ENCODE measurements around the gene ZNG1F.
A peak's percentile ranks its signal among the peaks of the same experiment; 100 is the strongest.
"Not testable (repeated sequence)": the region's sequence is repeated elsewhere in the genome, so short reads cannot be mapped to it uniquely, and the experiment has no call there.

ZNG1F gene

GRCh38 chr9:41090386-41090785 is 98.7 kb downstream of the ZNG1F start:
- DNase-seq (ENCODE audit: low read depth); H3K4me3 ChIP-seq (ENCODE audit: low read depth, low read length): not testable (repeated sequence)

- not testable (repeated sequence) for DNase-seq (ENCODE audit: low read depth); H3K4me3 ChIP-seq (ENCODE audit: low read depth, low read length)
Measured at GRCh38 chr9:41088450-41089059, 100.6 kb downstream of the ZNG1F start.

DNA sequence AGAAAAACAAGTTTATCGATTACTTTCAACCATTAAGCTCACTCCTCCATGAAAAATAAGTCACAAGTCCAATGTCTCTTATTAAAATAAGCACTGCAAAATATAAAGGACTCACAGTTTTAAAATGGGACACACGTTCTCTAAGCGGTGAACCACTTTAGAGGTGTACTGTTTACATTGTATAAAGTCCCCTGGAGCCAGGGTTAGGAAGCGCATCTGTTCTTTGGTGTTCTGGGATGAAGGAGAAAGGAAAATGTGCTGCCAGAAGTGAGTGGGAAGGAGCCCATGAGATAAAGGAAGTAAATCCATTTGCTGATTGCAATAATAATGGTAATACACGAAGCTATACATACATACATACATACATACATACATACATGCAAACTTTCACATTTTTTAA is 101.2 kb downstream of the ZNG1F start:
- not testable (repeated sequence) for DNase-seq (ENCODE audit: low read depth); H3K4me3 ChIP-seq (ENCODE audit: low read depth, low read length)

GRCh38 chr9:41087157-41087780 is 101.8 kb downstream of the ZNG1F start:
- DNase-seq (ENCODE audit: low read depth) = peak; percentile 20

DNA sequence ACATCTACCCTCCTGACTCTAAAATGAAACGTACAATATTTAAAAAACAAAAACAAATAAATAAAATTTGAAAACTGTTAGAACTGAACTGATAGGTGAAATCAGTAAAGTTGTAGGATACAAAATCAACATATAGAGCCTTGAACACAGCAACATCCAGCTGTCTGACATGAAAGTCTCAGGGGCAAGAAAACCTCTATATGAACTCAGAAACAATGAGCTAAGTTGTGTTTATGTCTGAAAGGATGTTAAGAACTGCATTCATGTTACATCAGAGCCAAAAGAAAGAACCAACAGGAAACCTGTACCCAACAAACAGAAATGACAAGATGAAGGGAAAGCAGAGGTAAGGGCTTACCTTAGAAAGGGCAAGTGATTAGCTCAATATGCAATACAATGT is 102.4 kb downstream of the ZNG1F start:
- DNase-seq (ENCODE audit: low read depth); H3K4me3 ChIP-seq (ENCODE audit: low read depth, low read length): not testable (repeated sequence)

More at GRCh38 chr9:41087157-41087780, 101.8 kb downstream of the ZNG1F start:
- H3K4me3 ChIP-seq (ENCODE audit: low read depth, low read length) = not testable (repeated sequence)

DNA sequence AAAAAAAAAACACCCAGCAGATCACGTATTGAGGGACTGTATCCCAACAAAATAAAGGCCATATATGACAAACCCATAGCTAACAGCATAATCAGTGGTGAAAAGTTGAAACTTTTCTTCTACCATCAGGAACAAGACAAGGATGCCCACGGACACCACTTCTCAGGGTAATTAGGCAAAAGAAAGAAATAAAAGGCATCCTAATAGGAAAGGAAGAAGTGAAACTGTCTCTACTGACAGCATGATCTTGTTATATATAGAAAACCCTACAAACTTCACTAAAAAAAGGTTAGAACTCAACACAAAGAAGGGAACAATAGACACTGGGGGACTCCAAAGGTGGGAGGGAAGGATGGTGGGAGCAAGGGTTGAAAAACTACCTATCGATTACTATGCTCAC is 102.9 kb downstream of the ZNG1F start:
- not testable (repeated sequence) for H3K4me3 ChIP-seq (ENCODE audit: low read depth, low read length); DNase-seq (ENCODE audit: low read depth)

DNA sequence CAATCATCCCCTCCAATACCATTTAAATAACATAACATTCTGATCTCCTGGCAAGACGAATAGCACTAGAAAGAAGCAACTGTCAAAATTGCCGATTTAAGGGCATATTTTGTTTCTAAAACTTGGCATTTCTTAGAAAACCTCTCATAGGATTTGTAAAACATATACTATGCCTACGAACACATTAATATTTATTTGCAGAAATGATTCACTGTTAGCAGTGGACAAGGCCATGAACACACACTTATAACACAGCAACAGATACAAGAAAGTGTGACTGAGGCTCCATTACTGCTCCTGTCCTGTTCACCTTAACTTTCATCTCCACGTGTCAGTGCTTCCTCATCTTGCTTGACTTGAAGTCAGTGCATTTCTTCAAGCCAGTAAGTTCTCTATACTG is 106.8 kb downstream of the ZNG1F start:
- not testable (repeated sequence) for H3K4me3 ChIP-seq (ENCODE audit: low read depth, low read length); DNase-seq (ENCODE audit: low read depth)
